ENCODE measurements around the gene TNFRSF18.
"Not testable (repeated sequence)": the region's sequence is repeated elsewhere in the genome, so short reads cannot be mapped to it uniquely, and the experiment has no call there.

TNFRSF18 gene, protein sequence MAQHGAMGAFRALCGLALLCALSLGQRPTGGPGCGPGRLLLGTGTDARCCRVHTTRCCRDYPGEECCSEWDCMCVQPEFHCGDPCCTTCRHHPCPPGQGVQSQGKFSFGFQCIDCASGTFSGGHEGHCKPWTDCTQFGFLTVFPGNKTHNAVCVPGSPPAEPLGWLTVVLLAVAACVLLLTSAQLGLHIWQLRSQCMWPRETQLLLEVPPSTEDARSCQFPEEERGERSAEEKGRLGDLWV

DNA sequence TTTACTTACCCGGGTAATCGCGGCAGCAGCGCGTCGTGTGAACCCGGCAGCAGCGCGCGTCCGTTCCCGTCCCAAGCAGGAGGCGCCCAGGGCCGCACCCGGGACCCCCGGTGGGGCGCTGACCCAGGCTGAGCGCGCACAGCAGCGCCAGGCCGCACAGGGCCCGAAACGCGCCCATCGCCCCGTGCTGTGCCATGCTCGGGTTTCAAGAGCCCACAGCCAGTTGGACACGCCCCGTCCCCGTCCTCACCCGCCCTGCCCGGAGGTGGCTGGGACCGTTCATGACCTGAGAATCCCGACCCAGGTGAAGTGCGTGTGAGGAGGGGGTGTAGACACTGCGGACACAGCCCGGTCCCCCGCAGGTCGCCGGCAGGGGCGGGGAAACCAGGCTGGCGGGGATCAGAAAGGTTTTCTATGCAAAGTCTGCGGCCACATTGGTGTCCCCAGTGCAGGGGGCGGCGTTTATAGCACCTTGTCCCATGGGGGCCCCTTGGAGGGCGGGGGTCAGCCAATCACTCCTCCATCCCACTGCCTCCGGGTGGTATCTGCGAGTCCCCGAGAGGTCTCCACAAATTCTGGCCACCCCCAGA lies at the start of gene TNFRSF18:
Gene TNFRSF18 (minus strand): TSS at position 217 of the 590 bp plus-strand sequence. CDS start 21 bp downstream, at position 196.
- DNase-seq (ENCODE audit: low read depth, low spot score) = no peak

DNA sequence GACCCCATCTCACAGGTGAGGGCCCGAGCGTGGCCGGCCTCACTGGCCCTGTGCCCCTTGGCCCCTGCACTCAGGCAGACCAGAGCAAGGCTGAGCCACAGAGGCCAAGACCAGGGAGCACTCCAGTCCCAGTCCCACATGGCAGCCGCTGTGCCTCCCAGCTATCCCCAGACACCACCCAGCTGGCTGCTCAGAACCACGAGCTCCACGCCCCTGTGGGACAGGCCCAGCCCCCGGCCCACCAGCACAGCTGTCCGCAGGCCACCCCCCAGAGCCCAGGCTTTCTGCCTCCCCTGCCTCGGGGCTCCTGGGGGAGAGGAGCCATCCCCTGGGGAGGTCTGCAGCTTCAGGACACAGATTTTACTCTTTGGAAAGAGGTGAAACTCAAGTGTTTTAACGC lies 49.2 kb upstream of the TNFRSF18 start:
- DNase-seq (ENCODE audit: low read depth, low spot score) = no peak

DNA sequence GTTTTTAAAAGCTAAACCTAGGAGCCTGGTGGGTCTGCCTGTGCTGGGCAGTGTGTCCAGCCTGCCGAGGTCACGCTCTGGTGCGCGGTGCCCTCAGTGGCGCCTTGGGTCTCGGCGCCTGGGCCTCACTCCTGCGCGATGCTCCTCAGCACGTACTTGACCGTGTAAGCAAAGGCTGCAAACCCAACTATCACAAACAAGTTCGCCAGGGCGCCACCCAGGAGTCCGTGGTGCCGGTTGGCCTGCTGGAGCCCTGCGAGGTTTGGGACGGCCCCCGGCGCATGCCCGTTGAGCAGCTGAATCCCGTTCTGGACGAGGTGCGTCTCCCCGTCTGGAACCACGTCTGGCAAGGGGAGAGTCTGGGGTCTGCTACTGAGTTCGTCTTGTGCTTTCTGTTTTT lies 48.7 kb upstream of the TNFRSF18 start:
- DNase-seq (ENCODE audit: low read depth, low spot score) = no peak

DNA sequence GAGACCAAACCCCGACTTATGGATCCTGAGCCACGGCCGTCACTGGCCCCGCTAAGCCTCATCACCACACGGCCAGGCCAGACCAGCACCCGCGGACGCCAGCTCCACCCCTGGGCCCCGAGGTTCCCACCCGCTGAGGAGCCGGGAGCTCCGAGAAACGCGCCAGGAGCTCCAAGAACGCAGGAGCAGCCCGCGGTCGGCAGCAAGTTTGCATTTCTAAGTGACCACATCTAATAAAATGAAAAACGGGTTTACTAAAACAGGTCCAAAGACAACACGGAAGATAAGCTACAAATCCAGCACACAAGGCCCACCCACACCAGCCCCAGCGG lies 48.2 kb upstream of the TNFRSF18 start:
- DNase-seq (ENCODE audit: low read depth, low spot score) = no peak

DNA sequence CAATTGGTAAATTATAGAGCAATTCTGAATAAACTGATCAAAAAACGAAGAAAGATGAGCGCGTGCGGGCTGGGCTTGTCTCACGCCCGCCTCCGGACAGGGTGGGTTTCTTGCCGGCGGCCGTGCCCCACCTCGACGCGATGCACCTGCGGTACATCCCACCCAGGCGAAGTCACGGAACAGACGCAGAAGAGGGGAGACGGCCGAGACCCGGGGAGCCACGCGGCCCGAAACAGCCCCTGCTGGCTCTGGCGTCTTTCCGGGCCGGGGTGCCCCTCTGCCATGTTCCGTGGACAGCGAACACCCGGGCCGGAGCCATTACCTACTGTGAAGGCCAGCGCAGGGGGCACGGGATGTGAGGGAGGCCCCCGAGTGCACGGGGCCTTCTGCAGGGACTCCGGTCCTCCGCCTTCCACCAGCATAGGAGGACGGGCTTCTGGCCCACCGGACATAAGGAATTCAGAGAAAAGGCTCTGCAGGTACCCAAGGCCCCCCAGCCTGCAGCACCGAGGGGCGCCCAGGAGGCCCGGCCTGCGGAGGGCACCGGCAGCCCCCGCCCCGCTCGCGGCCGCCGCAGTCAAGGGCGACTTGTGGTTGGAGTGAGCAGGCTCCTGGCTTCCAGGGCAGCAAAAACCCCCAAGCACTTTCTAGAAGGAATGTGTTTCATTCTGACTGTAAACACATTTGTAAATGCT lies 47.7 kb upstream of the TNFRSF18 start:
- DNase-seq (ENCODE audit: low read depth, low spot score) = no peak

DNA sequence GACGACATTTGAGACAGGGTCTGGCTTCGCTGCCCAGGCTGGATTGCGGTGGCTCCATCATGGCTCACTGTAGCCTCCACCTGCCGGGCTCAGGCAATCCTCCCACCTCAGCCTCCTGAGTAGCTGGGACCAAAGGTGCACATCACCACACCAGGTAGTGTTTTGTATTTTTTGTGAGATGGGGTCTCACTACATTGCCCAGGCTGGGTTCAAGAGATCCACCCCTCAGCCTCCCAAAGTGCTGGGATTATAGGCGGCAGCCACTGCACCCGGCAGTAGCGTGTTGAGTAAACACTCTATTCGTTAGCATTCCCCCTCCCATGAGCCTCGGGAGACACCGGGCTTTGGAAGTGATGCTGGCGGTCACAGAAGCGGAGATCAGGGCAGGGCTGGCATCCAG lies 46.9 kb upstream of the TNFRSF18 start:
- no peak for DNase-seq (ENCODE audit: low read depth, low spot score)

DNA sequence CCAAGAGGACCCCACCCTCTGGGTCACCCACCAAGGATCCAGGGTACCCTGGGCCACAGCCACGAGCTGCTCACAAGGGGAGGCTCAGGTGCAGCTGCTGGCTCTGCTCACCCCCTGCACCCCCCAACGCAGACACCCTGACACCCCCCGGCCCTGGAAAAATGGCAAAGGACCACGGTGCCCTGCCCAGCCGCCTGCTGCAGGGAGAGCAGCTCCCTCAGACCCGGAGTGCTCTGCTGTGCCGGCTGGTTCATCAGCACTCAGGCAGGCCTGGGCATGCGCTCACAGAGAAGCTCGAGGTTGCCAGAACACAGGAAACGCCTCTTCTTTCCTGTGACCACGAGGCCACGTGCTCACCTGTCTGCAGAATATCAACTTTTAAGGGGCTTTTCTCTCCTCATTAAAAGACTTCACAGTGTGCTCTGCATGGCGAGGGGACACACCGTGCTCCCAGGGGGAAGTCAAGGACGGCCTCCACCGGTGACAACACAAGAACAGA lies 44.4 kb upstream of the TNFRSF18 start:
- no peak for DNase-seq (ENCODE audit: low read depth, low spot score)

DNA sequence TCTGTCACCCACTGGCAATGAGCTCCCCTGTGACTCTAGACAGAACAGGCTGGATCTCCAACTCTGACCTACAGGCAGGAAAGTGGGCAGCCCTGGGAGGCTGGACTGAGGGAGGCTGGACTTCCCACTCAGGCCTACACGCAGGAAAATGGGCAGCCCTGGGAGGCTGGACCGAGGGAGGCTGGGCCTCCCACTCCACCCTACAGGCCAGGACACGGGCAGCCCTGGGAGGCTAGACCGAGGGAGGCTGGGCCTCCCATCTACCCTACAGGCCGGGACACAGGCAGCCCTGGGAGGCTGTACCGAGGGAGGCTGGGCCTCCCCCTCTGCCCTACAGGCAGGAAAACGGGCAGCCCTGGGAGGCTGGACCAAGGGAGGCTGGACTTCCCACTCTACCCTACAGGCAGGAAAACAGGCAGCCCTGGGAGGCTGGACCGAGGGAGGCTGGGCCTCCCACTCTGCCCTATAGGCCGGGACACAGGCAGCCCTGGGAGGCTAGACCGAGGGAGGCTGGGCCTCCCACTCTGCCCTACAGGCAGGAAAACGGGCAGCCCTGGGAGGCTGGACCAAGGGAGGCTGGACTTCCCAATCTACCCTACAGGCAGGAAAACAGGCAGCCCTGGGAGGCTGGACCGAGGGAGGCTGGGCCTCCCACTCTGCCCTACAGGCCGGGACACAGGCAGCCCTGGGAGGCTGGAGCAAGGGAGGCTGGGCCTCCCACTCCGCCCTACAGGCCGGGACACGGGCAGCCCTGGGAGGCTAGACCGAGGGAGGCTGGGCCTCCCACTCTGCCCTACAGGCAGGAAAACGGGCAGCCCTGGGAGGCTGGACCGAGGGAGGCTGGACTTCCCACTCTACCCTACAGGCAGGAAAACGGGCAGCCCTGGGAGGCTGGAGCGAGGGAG lies 41.9 kb upstream of the TNFRSF18 start:
- DNase-seq (ENCODE audit: low read depth, low spot score) = not testable (repeated sequence)

DNA sequence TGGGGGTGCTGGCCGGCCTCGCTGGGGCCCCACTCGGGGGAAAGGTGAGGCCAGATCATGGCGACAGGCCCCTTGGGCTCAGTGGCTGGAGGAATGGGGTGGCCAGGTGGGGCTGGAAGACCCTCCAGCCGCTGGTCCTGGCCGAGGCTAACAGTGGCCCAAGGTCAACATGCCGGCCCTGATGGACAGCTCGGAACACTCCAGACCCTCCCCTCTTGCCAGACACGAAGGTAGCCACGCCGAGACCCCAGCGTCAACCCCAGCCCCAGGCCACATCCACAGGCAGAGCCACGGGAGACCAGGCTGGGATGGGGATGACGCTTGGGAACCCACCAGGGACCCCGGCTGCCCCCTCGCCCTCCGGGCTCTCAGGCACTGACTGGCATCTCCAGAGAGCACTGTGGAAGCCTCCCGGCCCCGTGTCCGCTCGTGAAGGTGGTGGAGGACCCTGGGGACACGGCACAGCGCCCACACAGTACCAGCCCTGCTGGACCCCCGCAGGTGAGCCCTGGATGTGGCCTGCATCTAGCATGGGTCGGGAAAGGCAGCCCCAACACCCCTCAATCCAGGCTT lies 41.0 kb upstream of the TNFRSF18 start:
- no peak for DNase-seq (ENCODE audit: low read depth, low spot score)

DNA sequence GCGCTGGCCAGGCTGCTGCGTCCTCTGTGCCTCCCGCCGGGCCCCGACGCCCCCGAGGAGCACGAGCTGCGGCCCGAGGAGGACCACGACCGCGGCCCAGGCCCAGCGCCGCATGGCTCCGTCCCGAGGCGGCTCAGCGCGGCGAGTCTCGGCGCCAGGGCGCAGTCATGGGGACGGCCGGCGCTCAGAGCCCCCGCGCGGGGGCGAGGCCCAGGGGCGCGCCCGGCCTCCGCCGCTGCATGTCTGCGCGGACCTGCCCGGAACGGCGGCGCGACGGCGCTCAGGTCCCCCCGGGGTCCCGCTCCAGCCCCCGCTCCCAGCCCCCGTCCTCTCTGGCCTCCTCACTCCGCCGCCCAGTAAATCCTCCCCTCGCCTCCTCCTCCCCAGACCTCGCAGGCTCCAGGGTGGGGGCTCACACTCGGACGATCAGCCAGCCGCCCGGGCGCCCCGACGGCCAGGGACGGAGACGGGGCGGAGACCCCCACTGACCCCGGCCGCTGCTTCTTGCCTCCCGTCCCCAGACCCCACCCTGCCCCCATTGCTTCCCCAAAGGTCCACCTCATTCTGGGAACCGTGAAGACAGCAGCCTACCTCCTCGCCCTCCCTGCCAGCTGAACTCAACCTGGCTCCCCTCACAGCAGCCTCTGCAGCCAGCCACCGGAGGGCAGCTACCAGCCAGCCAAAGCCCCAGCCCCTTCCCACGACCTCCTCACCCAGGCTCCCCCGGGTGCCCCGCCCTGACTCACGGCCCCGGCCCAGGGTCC lies 40.4 kb upstream of the TNFRSF18 start, which contains the start of gene C1QTNF12:
Gene C1QTNF12 (minus strand): TSS at position 146 of the 764 bp plus-strand sequence. CDS start 32 bp downstream, at position 114.
- DNase-seq (ENCODE audit: low read depth, low spot score) = no peak

DNA sequence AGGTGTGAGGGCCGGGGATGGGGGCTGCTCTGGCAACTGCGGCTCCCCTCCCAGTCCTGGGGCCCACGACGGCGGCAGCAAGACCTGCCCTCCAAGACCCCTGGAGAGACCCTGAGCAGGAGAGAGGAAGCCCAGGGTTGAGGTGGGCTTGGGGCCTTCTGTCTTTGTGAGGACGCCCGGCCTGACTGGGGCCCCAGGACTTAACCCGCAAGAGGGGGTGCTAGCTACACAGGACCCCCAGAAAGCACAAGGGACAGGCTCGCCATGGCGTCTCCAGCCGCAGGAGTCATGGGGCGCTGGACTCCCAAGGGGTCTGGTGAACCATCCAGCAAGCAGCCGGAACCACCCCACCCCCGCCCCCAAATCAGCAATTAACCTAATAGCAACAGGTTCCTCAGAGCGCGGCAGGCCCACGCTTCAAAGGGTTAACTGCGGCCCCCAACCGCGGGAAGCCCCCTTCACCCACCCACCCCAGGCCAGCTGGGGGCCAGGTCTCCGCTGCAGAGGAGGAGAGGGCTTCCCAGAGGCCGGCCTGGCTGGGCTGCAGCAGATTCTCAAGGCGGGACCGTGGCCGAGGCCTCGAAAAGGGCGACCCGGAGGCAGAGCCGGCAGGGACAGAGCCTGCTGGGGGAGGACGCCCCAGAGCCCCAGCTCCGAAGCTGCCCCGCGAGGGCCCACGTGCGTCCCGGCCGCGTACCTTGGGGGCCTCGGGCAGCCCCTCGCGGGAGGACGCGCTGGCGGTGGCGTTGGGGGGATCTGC lies 39.6 kb upstream of the TNFRSF18 start:
- no peak for DNase-seq (ENCODE audit: low read depth, low spot score)

DNA sequence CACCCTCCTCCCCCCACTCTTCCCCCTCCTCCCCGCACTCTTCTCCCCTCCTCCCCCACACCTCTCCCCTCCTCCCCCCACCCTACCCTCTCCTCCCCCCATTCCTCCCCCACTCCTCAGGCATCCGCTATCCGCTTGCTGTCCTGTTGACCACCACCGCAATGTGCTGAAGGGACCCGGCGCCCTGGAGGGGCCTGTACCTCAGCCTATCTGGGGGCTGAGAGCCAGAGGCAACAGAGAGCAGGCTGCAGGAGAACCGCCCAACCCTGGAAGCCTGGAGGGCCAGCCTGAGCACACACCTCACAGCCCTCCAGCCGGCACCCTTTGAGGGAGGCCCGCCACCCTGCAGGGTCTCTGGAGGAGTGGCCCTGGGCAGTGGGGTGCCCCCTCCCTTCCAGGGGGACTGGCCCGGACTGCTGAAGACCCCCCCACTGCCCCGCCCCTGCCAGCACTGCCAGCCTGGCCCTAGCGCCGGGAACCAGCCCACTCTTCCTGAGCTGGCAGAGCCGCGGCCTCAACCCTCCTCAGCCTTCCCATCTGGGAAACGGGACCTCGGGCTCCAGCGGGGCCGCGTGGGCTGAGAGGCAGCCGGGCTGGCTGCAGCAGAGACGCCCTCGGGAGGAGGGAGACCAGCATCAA lies 38.9 kb upstream of the TNFRSF18 start:
- DNase-seq (ENCODE audit: low read depth, low spot score) = no peak

DNA sequence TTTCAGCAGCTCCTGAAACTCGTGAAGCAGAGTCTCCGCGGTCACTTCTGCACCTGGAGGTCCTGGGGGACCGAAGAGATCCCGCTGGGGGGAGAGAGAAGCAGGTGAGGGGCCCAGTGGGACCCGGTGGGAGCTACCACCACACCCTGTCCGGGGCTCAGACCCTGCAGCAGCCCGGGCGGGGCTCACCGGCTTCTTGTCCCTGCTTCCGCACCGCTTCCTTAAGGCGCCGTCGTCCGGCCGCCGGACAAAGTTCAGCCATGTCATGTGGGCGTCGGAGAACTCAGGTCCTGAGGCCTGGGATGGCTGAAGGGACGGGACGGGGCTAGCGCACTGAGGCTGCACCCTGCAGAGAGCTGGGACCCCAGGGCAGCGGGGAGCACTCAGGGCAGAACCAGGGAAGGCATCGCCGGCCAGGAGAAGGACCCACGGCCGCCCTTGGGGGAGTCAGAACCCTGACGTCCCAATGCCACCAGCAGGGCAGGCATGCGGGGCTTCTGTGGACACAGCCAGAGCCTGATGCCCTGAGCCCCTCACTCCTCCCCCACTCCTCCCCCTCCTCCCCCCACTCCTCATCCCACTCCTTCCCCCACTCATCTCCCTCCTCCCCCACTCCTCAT lies 37.9 kb upstream of the TNFRSF18 start:
- DNase-seq (ENCODE audit: low read depth, low spot score) = no peak

DNA sequence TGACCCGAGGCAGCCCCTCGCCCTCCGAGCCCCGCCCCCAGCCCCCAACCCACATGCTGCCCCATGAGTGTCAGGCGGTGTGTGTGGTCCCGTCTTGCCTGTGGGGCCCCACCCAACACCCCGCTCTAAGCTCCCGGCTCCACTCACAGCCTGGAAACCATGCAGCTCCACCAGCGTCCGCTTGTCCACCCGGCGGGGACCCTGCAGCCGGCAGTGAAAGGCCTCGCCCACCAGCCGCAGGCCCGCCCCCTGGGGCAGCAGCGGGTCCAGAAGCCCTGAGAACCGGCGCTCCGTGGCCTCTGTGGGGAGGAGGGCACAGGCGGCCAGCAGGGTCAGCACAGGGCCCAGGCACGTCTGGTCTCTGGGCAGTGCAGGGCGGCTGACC lies 37.4 kb upstream of the TNFRSF18 start:
- DNase-seq (ENCODE audit: low read depth, low spot score) = no peak

DNA sequence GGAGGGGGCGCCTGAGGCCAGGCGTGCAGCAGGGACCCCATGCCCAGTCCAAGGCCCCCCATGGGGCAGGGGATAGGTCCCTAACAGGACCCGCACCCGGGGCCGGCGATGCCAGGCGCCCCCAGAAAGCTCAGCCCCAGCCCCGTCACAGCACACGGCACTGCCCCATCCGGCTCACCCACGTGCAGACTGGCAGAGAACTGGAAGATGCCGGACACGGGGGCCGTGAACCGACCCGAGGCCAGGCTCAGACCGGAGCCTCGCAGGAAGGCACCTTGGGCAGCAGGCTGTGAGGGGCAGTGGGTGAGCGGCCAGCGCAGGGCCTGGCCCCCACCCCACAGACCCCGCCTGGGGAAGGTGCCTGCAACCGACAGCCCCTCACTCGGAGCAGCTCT lies 36.9 kb upstream of the TNFRSF18 start:
- no peak for DNase-seq (ENCODE audit: low read depth, low spot score)

DNA sequence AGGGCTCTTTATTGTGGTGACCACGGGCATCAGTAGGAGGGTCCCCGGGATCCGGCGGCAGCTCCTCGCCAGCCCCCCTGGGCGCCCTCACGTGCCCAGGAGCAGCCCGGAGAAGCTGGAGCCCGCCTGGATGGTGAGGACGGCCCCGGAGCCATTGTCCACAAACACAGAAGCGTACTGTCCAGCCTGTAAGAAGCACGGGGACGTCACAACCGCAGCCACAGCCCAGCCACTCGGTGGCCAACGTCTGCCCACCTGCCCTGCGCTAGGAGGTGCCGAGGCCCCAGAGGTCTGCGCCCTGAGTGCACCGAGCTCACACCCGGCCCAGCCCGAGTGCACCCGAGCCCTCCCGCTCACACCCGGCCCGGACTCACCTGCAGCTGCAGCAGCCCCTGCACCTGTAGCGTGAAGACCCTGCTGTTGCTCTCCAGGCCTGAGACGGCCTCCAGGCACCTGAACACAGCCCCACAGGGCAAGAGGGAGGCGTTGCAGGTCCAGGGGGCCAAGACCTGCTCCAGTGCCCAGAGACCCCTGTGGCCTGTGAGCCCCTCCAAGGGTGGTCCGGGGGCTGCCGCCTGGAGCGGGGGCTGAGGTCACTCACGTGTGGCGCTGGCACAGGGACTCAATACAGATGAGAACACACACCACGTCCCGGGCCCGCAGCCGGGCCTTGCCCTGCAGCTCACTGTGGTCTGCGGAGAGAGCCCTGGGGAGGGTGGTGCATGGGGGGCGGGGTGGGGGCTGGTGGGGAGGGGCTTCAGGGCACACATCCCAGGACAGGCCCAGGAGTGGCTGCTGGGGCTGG lies 36.3 kb upstream of the TNFRSF18 start:
- DNase-seq (ENCODE audit: low read depth, low spot score) = no peak

DNA sequence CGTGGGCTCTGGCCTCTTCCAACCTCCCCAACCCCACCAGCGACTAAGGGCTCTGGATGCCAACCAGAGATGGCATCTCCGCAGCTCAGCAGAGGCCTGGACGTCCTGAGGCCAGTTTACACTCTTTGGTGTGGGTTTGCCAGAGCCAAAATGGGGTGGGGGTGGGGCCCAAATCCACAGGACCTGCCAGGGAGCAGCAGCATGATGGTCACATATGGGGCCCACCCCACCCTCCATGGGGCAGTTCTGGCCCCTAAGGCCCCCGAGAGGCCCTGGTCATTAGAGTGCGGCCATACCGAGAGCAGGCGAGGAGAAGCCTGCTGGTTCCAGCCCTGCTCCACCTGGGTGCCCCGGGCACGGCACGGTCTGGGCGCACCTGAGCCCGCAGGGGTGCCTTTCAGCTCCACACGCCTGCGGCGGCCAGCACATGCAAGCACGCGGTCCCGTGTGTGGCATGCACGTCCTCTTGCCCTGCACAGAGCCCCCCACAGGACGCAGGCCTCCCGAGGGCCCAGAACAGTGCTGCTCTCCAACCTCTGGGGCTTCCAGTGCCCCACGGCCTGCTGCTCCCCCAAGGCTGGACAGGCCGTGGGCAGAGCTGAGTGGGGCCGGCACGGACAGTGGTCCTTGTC lies 35.3 kb upstream of the TNFRSF18 start:
- DNase-seq (ENCODE audit: low read depth, low spot score) = no peak
